GM23338 (cell line): ENCODE results near the gene TBX10.

Experiments
- EZH2 ChIP-seq: fragments of 200-600 bp; sonication (generic); IDR thresholded peaks from one replicate; pipeline ENCODE4 v1.8.0; 2017; ENCODE audit warnings: antibody characterized with exemption, mild to moderate bottlenecking, low read depth; ENCODE audit not compliant: unreplicated experiment
- EZH2phosphoT487 ChIP-seq: fragments of 200-600 bp; sonication (generic); IDR thresholded peaks from one replicate; pipeline ENCODE4 v1.8.1; 2018; ENCODE audit warnings: antibody characterized with exemption; ENCODE audit not compliant: unreplicated experiment
- JUNB ChIP-seq: IDR thresholded peaks from one replicate; pipeline ENCODE4 v1.6.1; 2016; ENCODE audit warnings: antibody characterized with exemption; ENCODE audit not compliant: unreplicated experiment
- POLR2AphosphoS5 ChIP-seq: IDR thresholded peaks from 2 replicates; pipeline ENCODE4 v1.6.1; 2016; ENCODE audit warnings: antibody characterized with exemption, low read depth
- STAT1 ChIP-seq: IDR thresholded peaks from one replicate; pipeline ENCODE4 v1.6.1; 2016; ENCODE audit warnings: antibody characterized with exemption; ENCODE audit not compliant: unreplicated experiment
- ZNF114 ChIP-seq: fragments of 250-450 bp; sonication (Bioruptor Pico); IDR thresholded peaks from 2 replicates; pipeline ENCODE4 v1.5.0; 2020; ENCODE audit warnings: mild to moderate bottlenecking, moderate library complexity
- ZNF331 ChIP-seq: fragments of 250-450 bp; sonication (Bioruptor Pico); IDR thresholded peaks from 2 replicates; pipeline ENCODE4 v1.5.0; 2020; ENCODE audit warnings: low read depth, mild to moderate bottlenecking, moderate library complexity
- TF ChIP-seq, protein P1 (sequence below), 2 experiments: fragments of 200-600 bp in 1 of 2; sonication (generic) in 1 of 2; conservative IDR thresholded peaks; 2 replicates each; pipeline versions ENCODE4 v1.5.1 to v1.6.1; 2016 to 2017; ENCODE audit warnings: antibody characterized with exemption in 2 of 2, low read depth in 2 of 2, mild to moderate bottlenecking in 2 of 2, moderate library complexity in 1 of 2
- TF ChIP-seq, protein P2 (sequence below): IDR thresholded peaks from one replicate; pipeline ENCODE4 v1.6.1; 2018; ENCODE audit warnings: antibody characterized with exemption; ENCODE audit not compliant: unreplicated experiment
- TF ChIP-seq, protein P3 (sequence below): IDR thresholded peaks from 2 replicates; pipeline ENCODE4 v1.6.1; 2016; ENCODE audit warnings: antibody characterized with exemption

DNA sequence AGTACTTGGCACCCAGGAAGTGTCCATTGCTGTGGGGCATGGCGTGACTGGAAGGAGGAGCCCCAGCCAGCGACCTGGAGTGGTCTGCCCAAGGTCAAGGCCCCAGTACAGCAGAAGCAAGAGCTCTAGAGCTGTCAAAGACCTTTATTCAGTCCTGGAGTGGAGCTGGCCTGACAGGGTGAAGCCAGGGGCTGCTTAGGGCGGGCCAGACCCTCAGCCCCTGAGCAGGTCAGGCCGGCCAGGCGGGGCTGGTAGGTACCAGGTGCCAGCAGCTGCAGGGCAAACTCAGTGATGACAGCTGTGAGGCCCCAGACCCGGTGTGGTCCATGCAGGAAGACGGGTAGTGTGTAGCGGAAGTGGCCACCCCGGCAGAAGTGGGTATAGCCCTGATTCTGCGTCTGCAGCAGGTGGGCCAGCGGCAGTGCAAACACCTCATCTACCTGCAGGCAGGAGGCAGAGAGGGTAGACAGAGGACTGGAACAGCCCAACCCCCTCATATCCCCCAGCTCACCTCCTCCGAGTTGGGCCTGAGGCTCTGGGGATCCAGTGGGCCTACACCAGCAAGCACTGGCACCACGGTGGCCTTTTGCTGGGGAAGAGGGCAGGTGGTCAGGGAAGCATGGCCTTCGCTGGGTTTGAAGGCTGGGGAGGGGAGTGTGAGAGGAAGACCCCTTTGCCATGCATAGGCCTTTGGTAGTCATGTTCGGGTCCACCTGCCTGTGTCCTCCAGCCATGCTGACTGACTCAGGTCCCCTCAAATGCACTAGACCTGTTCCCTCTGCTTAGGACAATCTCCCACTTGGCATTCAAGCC, 11.5 kb downstream of the TBX10 start:
- TF ChIP-seq POLR2AphosphoS5: 0 out of 2 replicates have a peak, but pooled peaks have one; percentile 8
- TF ChIP-seq, protein P1, sequence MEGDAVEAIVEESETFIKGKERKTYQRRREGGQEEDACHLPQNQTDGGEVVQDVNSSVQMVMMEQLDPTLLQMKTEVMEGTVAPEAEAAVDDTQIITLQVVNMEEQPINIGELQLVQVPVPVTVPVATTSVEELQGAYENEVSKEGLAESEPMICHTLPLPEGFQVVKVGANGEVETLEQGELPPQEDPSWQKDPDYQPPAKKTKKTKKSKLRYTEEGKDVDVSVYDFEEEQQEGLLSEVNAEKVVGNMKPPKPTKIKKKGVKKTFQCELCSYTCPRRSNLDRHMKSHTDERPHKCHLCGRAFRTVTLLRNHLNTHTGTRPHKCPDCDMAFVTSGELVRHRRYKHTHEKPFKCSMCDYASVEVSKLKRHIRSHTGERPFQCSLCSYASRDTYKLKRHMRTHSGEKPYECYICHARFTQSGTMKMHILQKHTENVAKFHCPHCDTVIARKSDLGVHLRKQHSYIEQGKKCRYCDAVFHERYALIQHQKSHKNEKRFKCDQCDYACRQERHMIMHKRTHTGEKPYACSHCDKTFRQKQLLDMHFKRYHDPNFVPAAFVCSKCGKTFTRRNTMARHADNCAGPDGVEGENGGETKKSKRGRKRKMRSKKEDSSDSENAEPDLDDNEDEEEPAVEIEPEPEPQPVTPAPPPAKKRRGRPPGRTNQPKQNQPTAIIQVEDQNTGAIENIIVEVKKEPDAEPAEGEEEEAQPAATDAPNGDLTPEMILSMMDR (conservative IDR thresholded peaks at IDR 0.05; ENCODE audit: low read depth in 2 of 2): no peak
- TF ChIP-seq EZH2phosphoT487: no peak
- TF ChIP-seq EZH2: no peak
- TF ChIP-seq JUNB: no peak
- no peak for TF ChIP-seq STAT1
- TF ChIP-seq ZNF114 (CRISPR knock-in tag): no peak
- TF ChIP-seq, protein P2, sequence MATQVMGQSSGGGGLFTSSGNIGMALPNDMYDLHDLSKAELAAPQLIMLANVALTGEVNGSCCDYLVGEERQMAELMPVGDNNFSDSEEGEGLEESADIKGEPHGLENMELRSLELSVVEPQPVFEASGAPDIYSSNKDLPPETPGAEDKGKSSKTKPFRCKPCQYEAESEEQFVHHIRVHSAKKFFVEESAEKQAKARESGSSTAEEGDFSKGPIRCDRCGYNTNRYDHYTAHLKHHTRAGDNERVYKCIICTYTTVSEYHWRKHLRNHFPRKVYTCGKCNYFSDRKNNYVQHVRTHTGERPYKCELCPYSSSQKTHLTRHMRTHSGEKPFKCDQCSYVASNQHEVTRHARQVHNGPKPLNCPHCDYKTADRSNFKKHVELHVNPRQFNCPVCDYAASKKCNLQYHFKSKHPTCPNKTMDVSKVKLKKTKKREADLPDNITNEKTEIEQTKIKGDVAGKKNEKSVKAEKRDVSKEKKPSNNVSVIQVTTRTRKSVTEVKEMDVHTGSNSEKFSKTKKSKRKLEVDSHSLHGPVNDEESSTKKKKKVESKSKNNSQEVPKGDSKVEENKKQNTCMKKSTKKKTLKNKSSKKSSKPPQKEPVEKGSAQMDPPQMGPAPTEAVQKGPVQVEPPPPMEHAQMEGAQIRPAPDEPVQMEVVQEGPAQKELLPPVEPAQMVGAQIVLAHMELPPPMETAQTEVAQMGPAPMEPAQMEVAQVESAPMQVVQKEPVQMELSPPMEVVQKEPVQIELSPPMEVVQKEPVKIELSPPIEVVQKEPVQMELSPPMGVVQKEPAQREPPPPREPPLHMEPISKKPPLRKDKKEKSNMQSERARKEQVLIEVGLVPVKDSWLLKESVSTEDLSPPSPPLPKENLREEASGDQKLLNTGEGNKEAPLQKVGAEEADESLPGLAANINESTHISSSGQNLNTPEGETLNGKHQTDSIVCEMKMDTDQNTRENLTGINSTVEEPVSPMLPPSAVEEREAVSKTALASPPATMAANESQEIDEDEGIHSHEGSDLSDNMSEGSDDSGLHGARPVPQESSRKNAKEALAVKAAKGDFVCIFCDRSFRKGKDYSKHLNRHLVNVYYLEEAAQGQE: no peak
- TF ChIP-seq, protein P3, sequence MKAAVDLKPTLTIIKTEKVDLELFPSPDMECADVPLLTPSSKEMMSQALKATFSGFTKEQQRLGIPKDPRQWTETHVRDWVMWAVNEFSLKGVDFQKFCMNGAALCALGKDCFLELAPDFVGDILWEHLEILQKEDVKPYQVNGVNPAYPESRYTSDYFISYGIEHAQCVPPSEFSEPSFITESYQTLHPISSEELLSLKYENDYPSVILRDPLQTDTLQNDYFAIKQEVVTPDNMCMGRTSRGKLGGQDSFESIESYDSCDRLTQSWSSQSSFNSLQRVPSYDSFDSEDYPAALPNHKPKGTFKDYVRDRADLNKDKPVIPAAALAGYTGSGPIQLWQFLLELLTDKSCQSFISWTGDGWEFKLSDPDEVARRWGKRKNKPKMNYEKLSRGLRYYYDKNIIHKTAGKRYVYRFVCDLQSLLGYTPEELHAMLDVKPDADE: no peak
- no peak for TF ChIP-seq ZNF331 (CRISPR knock-in tag)
